HepG2 (cell line): ENCODE data around the gene INO80E. TPM values are rescaled to one million over a fixed set of nuclear protein-coding genes. Genes with fewer than 3 reads are reported as not detected.

Experiments used
- ATAC-seq: fragments of 200-7000 bp; cut with Tn5 transposase; 3 replicates; pipeline ENCODE4 v1.9.1; 2020; ENCODE audit warnings: mild to moderate bottlenecking, moderate library complexity
- BruUV-seq: library from RNA; stranded (reverse); fragments of 400-500 nt; replicated peaks from 2 replicates; lab custom pipeline; 2021; lab: Mats Ljungman, UMichigan
- CTCF ChIA-PET: fragments of 300-600 bp; formaldehyde crosslinking; extraction: SDS; loops from one replicate; lab custom pipeline; 2021; ENCODE audit warnings: low total read pairs, inconsistent platforms, low intra/inter-chr PET ratio; lab: Yijun Ruan, JAX
- POLR2A ChIA-PET: fragments of 350-600 bp; sonication (Branson Sonifier 250); formaldehyde crosslinking; loops from one replicate; lab custom pipeline; 2020; ENCODE audit warnings: antibody characterized with exemption, inconsistent platforms; lab: Yijun Ruan, JAX
- DNase-seq: peaks from one replicate; pipeline ENCODE4 v3.0.0-alpha.2; 2015; ENCODE audit warnings: low spot score
- FAIRE-seq: peaks from 3 replicates; lab custom pipeline; 2011; peaks lifted over from hg19 to GRCh38; lab: Jason Lieb, UNC
- H2AFZ ChIP-seq: one replicate; pipeline ENCODE4 v1.6.1; 2011; ENCODE audit warnings: low read length, inconsistent platforms
- H3K27ac ChIP-seq: fragments of 300-600 bp; 3 replicates; pipeline ENCODE4 v1.8.0; 2011; ENCODE audit warnings: mixed run types, mild to moderate bottlenecking, mixed read lengths, low read length, inconsistent platforms; ENCODE audit not compliant: insufficient read depth; ENCODE audit errors: extremely low read length
- H3K27me3 ChIP-seq, 2 experiments: fragments of 200-600 bp in 1 of 2; 2 replicates in 1 of 2; 3 replicates in 1 of 2; pipeline versions ENCODE4 v1.6.0 to v1.8.0; 2011; ENCODE audit warnings: low read length in 2 of 2, mild to moderate bottlenecking in 2 of 2, moderate library complexity in 2 of 2, inconsistent platforms in 1 of 2; ENCODE audit not compliant: insufficient read depth in 2 of 2, control insufficient read depth in 1 of 2
- H3K36me3 ChIP-seq, 2 experiments: fragments of 200-600 bp in 1 of 2; replicated peaks in 1 of 2; 2 replicates in 1 of 2; 3 replicates in 1 of 2; pipeline versions ENCODE4 v1.5.1 to v1.8.0; 2011; ENCODE audit warnings: low read length in 2 of 2, inconsistent platforms in 1 of 2; ENCODE audit not compliant: insufficient read depth in 2 of 2, control insufficient read depth in 1 of 2
- H3K4me1 ChIP-seq: 2 replicates; pipeline ENCODE4 v1.5.1; 2012; ENCODE audit warnings: low read length, inconsistent platforms; ENCODE audit not compliant: insufficient read depth
- H3K4me2 ChIP-seq: 2 replicates; pipeline ENCODE4 v1.6.0; 2011; ENCODE audit warnings: low read depth, low read length, inconsistent platforms
- H3K4me3 ChIP-seq, 3 experiments: fragments of 200-600 bp in 1 of 3; sonication (generic), shearing (Covaris generic) in 1 of 3; replicated peaks in 1 of 3; 2 replicates each; pipeline ENCODE4 v1.5.1; 2011 to 2016; ENCODE audit warnings: low read length in 3 of 3, inconsistent platforms in 2 of 3, low read depth in 2 of 3, mild to moderate bottlenecking in 2 of 3, control low read depth in 1 of 3, mixed read lengths in 1 of 3; ENCODE audit not compliant: insufficient read depth in 1 of 3
- H3K79me2 ChIP-seq: one replicate; pipeline ENCODE4 v1.6.1; 2011; ENCODE audit warnings: low read length, inconsistent platforms; ENCODE audit not compliant: insufficient read depth
- H3K9ac ChIP-seq: 2 replicates; pipeline ENCODE4 v1.6.0; 2011; ENCODE audit warnings: mild to moderate bottlenecking, low read depth, low read length, inconsistent platforms; ENCODE audit not compliant: insufficient read depth
- H3K9me3 ChIP-seq: 2 replicates; pipeline ENCODE4 v1.5.1; 2012; ENCODE audit warnings: mild to moderate bottlenecking, low read length
- H4K20me1 ChIP-seq: 2 replicates; pipeline ENCODE4 v1.6.0; 2011; ENCODE audit warnings: inconsistent platforms, mild to moderate bottlenecking, low read length, moderate library complexity; ENCODE audit not compliant: insufficient read depth
- ASH2L ChIP-seq: fragments of 300-600, 200-600 bp; sonication (generic); IDR thresholded peaks from 2 replicates; pipeline ENCODE4 v1.7.0; 2017; ENCODE audit warnings: low read depth, mild to moderate bottlenecking, moderate library complexity, mixed read lengths, low read length; ENCODE audit not compliant: insufficient read length
- KDM3A ChIP-seq: IDR thresholded peaks from 2 replicates; pipeline ENCODE4 v1.6.1; 2018; ENCODE audit warnings: low read depth, missing compliant biosample characterization
- PCBP2 ChIP-seq: fragments of 200-400 bp; formaldehyde crosslinking; optimal IDR thresholded peaks from 2 replicates; pipeline ENCODE3; 2018; ENCODE audit warnings: low read length, low read depth; ENCODE audit not compliant: poor library complexity, severe bottlenecking
- RELA ChIP-seq: sonication (generic); formaldehyde crosslinking; IDR thresholded peaks from 2 replicates; pipeline ENCODE4 v1.4.0; 2020; ENCODE audit warnings: missing genetic modification reagents
- ZNF101 ChIP-seq: sonication (generic); formaldehyde crosslinking; IDR thresholded peaks from 2 replicates; pipeline ENCODE4 v1.4.0; 2020; ENCODE audit warnings: mild to moderate bottlenecking, low read depth, missing genetic modification reagents, borderline replicate concordance
- WGBS: methylation state at CpG from one replicate; pipeline ENCODE4 v1.1.6; 2017; ENCODE audit warnings: low lambda C conversion rate; 5-methylcytosine and 5-hydroxymethylcytosine counted together
- in situ Hi-C: cut with HindIII; loops from 2 replicates; pipeline ENCODE4 v1.10.0; 2017; ENCODE audit warnings: low pct_unique_long_range_greater_than_20kb; ENCODE audit not compliant: extremely low pct_ligation_motif_present
- intact Hi-C: fragments of 100-400 bp; cut with micrococcal nuclease; formaldehyde crosslinking; loops from one replicate; pipeline ENCODE4 v1.10.0; 2022; ENCODE audit not compliant: unreplicated experiment
- polyA plus RNA-seq, 8 experiments: library from polyadenylated mRNA; depleted of rRNA in 3 of 8; stranded (reverse) in 7 of 8; unstranded in 1 of 8; fragments of >200 nt; fragmentation: Illumina TruSeq in 4 of 8; extraction: Trizol in 4 of 8; gene quantifications; 2 replicates each; pipeline versions ENCODE4 v1.2.1 to v1.2.3, GENCODE V29; 2011 to 2016; ENCODE audit warnings: low read depth in 4 of 8, missing spikeins in 1 of 8, mixed read lengths in 1 of 8; ENCODE audit not compliant: insufficient read depth in 1 of 8
- total RNA-seq, 5 experiments: library from RNA; depleted of rRNA; stranded (reverse); fragments of >200 nt; fragmentation: Illumina TruSeq; extraction: Trizol; gene quantifications; 2 replicates each; pipeline ENCODE4 v1.2.3, GENCODE V29; 2016; ENCODE audit warnings: low read depth in 1 of 5
- TF ChIP-seq, protein P1 (sequence below): sonication (generic); formaldehyde crosslinking; conservative IDR thresholded peaks from 2 replicates; pipeline ENCODE4 v1.4.0; 2020; ENCODE audit warnings: mild to moderate bottlenecking, missing genetic modification reagents, moderate library complexity

INO80E gene
- total and polyA plus RNA-seq, 2 of the 13 experiments (the other 11 are each of a cell fraction or from before 2014, with no cell fraction given): 25.8 to 45.6 TPM

DNA sequence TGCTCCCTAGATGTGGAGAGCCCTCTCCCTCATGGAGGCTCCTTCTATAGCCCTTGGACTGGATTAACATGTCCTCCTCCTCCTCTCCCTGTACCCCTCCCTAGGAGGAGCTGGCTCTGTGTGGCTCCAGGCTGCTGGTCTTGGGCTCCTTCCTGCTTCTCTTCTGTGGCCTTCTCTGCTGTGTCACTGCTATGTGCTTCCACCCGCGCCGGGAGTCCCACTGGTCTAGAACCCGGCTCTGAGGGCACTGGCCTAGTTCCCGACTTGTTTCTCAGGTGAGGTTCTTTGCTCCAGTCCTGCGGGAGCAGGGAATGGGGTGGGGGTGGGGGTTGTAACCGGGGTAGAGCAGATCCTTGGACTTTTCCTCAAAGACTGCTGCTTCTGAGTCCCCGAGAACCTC, 24.7 kb upstream of the INO80E start:
- 91% methylated on average over 8 of the region's 8 CpGs for WGBS
- Histone ChIP-seq H3K9ac (no peak overlapping the region), H2AFZ (no peak overlapping the region), H3K4me1 (peaks cover 23% of the 10 kb centered on the region), H3K79me2 (peaks cover 25% of the 10 kb centered on the region), H3K4me2 (no peak overlapping the region), H3K36me3 (peaks cover 13 to 15% of the 10 kb centered on the region in 2 experiments), H3K4me3 (no peak overlapping the region), H3K27me3 (no peaks in the 10 kb centered on the region; a peak in 1 of 5 replicates), H3K27ac (no peak overlapping the region), H3K9me3 (no peaks in the 10 kb centered on the region), H4K20me1 (peaks cover 18% of the 10 kb centered on the region)
- FAIRE-seq: no peak
- no TSS peak for BruUV-seq
- intact Hi-C loops (no loop called here), in situ Hi-C loops (no loop called here)
- no peak for ATAC-seq
- ChIA-PET POLR2A (no interaction called here), CTCF (no interaction called here)
- TF ChIP-seq KDM3A (CRISPR knock-in tag): no peak
- no peak for TF ChIP-seq RELA (CRISPR knock-in tag)
- no peak for TF ChIP-seq ASH2L
- TF ChIP-seq ZNF101 (CRISPR knock-in tag): no peak
- TF ChIP-seq, protein P1, sequence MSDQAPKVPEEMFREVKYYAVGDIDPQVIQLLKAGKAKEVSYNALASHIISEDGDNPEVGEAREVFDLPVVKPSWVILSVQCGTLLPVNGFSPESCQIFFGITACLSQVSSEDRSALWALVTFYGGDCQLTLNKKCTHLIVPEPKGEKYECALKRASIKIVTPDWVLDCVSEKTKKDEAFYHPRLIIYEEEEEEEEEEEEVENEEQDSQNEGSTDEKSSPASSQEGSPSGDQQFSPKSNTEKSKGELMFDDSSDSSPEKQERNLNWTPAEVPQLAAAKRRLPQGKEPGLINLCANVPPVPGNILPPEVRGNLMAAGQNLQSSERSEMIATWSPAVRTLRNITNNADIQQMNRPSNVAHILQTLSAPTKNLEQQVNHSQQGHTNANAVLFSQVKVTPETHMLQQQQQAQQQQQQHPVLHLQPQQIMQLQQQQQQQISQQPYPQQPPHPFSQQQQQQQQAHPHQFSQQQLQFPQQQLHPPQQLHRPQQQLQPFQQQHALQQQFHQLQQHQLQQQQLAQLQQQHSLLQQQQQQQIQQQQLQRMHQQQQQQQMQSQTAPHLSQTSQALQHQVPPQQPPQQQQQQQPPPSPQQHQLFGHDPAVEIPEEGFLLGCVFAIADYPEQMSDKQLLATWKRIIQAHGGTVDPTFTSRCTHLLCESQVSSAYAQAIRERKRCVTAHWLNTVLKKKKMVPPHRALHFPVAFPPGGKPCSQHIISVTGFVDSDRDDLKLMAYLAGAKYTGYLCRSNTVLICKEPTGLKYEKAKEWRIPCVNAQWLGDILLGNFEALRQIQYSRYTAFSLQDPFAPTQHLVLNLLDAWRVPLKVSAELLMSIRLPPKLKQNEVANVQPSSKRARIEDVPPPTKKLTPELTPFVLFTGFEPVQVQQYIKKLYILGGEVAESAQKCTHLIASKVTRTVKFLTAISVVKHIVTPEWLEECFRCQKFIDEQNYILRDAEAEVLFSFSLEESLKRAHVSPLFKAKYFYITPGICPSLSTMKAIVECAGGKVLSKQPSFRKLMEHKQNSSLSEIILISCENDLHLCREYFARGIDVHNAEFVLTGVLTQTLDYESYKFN: no peak
- TF ChIP-seq PCBP2: no peak
- DNase-seq: no peak
